ENCODE data around the gene SCNN1G.

DNA sequence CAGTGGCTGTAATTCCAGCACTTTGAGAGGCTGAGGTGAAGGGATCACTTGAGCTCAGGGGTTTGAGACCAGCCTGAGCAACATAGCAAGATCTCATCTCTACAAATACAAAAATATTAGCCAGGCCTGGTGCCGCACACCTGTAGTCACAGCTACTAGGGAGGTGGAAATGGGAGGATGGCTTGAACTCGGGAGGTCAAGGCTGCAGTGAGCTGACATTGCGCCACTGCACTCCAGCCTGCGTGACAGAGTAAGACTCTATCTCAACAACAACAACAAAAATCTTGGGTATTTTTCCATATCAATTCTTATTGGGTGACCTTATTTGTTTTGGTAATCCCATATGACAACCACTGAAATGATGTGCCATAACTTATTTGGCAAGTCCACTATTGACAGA is 52.6 kb downstream of the SCNN1G start:
- TF ChIP-seq, protein P1, sequence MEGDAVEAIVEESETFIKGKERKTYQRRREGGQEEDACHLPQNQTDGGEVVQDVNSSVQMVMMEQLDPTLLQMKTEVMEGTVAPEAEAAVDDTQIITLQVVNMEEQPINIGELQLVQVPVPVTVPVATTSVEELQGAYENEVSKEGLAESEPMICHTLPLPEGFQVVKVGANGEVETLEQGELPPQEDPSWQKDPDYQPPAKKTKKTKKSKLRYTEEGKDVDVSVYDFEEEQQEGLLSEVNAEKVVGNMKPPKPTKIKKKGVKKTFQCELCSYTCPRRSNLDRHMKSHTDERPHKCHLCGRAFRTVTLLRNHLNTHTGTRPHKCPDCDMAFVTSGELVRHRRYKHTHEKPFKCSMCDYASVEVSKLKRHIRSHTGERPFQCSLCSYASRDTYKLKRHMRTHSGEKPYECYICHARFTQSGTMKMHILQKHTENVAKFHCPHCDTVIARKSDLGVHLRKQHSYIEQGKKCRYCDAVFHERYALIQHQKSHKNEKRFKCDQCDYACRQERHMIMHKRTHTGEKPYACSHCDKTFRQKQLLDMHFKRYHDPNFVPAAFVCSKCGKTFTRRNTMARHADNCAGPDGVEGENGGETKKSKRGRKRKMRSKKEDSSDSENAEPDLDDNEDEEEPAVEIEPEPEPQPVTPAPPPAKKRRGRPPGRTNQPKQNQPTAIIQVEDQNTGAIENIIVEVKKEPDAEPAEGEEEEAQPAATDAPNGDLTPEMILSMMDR (IDR thresholded peaks at IDR 0.05): no peak
- TF ChIP-seq POLR2A (IDR thresholded peaks at IDR 0.05): no peak

Measured in lower leg skin (tissue), 3 donors.